ENCODE data around the gene KSR1.

Gene KSR1

DNA sequence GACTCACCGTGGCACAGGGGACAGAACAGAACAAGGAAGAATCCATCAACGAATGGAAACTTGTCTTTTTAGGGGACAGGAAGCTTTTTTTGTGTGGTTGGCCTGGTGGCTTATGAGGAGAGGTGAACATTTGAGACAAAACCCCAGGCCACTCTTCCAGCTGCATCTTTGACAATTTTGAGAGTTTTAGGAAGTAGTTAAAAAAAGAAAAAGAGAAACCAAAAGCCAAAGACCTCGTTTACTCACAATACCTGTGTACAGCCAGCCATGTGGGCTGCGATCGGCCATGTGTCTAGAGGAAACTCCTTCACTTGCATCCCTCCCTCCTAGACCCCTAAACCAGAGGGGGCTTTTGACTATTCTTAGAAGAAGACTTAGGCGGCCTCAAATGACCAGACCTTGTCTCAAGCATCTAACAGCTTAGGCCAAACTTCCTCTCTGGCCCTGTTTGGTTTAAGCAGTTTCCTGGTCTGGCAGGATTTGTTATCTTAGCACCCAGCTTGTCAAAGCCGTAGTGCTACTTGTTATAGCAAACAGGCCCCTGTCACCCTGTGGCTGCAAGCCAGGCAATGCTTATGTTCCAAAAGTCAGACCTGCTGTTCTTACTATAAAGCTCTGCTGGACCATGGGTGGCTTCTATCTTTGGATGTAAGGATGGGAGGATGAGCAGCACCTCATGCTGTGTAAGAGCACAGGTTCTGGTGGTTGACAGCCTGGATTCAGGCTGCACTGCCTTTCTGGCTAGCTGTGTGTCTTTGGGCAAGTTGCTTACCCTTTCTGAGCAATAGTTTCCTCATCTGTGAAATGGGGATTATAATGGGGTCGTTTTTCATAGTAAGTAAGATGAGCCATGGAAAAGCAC, 17.7 kb downstream of the KSR1 start:
- DNase-seq (ENCODE audit: low read depth in 2 of 2), result peak; percentile 79 to 80

DNA sequence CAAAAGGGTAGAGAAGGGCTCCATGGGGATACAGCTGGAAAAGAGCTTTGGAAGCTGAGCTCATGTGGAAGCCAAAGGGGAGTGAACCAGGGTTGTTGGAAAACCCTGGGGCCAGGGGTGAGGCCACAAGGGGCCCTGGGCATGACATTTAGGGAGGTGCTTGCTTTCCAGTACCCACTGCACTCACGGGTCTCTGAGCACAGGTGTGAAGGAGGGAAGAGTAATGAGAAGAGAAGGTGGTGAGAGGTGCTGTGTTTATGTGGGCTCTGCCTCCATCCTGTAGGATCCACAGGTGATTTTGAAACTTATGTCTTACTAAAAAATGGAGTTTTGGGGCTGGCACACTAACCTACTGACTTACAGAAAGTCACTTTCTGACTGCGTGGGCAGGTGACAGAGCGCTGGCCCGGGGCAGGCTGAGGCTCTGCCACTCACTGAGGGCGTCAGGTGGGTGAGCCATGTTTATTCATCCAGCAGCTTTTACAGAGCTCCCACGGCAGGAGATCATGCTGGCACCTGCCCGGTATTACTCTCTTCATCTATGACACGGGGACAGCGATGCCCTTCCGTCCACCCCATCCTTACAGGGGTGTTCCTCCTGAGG, 18.9 kb downstream of the KSR1 start:
- peak in 1 of 2 donors; percentile 66 for DNase-seq (ENCODE audit: low read depth in 2 of 2)

DNA sequence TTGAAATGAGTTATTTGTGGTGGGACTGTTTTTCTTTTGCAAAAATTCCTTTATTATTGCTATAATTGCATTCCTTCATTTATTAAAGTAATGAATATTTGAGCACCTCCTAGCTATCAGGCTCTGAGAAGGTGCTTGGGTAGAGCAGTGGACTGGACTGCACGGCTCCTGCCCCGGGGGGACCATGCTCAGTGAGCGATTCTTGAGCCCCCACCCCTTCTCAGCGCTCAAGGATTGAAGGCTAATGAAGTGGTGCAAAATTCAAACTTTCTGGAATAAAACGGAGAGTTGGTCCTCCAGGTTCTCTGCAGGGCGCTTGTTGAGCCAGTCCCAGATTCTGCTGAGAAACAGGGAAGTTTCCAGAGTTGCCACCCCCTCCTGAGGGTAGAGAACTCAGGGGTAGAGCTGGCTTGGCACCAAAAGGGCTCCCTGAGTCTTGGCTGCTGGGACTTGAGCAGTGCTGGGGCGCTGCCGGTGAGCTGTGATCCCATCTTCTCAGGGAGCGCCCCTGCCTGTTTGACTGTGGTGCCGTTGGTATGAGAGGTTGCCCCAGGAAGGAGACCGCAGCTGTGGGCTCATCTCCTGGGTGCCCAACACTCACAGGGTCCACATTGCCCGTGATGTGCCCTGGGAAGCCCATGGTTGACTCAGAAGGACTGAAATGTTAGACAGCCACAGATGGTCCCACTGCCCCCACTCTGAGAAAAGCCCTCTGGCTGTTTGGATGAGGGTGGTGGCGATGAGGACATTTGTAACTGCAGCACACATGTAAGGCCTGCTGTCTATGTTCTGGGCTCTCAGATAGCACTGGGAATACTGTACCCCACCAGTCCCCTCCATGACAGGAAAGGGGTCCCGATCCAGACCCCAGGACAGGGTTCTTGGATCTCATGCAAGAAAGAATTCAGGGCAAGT, 20.0 kb downstream of the KSR1 start:
- DNase-seq (ENCODE audit: low read depth in 2 of 2), result no peak

DNA sequence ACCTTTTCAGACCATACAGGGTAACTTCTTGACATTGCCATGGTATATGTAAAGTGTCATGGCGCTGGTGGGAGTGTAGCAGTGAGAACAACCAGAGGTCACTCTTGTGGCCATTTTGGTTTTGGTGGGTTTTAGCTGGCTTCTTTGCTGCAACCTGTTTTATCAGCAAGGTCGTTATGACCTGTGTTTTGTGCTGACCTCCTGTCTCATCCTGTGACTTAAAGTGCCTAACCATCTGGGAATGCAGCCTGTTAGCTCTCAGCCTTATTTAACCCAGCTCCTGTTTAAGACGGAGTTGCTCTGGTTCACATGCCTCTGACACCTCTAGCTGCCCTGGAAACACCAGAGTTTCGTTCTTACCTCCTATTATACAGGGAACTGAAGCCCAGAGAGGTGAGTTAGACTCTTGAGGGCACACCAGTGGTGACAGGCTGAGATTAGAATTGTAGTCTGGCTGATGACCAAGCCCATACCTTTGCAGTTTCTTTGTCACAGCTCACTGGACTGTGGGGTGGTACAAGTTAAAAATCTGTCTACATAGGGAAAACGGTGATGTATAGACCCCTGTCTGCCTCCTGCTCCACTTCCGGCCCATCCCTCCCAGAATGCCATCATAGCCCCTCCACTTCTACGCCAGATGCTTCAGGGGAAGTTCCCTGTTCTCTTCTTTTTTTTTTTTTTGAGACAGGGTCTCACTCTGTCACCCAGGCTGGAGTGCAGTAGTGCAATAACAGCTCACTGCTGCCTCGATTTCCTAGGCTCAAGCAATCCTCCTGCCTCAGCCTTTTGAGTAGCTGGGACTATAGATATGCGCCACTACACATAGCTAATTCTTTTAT, 21.0 kb downstream of the KSR1 start:
- DNase-seq (ENCODE audit: low read depth in 2 of 2), result no peak

DNA sequence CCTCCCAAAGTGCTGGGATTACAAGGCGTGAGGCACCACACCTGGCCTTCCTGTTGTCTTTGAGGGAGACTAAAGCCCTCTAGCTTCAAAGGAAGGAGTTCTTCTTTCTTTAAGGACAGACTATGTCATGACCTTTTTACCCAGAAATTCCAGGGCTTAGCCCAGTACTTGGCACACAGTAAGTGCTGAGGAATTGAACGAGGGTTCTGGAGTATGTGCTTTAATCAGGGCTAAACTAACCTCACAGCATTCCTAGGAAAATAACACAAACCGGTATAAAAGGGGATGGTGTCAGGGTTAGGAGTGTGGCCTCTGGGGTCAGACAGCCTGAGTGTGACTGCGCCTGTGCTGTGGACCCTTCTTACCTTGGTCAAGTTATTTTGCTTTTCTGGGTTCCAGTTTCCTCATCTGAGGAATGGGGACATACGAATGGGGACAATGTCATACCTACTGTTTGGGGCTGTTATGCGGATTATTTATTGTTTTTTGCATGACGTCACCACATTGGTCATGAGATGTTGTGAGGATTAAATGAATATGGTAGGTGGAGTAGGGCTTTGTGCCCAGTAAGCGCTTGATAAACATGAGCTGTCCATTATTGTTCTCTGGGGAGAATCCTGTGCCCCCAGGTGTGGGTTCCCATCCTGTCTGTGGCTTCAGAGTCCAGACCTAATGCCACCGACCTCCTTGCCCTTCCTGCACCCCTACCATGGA, 21.9 kb downstream of the KSR1 start:
- no peak for DNase-seq (ENCODE audit: low read depth in 2 of 2)

DNA sequence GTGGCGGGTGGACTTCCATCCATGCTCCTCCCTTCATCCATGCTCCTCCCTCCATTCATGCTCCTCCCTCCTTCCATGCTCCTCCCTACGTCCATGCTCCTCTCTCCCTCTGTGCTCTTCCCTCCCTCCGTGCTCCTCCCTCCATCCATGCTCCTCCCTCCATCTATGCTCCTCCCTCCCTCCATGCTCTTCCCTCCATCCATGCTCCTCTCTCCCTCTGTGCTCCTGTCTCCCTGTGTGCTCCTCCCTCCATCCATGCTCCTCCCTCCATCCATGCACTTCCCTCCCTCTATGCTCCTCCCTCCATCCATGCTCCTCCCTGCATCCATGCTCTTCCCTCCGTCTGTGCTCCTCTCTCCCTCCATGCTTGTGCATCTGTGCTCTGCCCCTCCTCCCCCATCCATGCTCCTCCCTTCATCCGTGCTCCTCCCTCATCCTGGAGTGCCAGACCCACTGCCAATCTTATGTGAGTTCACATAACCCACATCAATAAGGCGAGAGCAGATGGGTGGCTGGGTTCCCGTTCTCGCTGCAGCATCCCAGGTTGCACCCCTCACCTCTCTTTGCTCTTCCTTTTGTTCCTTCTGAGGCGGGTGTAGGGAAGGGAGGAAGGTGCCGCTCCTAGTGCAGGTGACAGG, 22.8 kb downstream of the KSR1 start:
- DNase-seq (ENCODE audit: low read depth in 2 of 2), result no peak

DNA sequence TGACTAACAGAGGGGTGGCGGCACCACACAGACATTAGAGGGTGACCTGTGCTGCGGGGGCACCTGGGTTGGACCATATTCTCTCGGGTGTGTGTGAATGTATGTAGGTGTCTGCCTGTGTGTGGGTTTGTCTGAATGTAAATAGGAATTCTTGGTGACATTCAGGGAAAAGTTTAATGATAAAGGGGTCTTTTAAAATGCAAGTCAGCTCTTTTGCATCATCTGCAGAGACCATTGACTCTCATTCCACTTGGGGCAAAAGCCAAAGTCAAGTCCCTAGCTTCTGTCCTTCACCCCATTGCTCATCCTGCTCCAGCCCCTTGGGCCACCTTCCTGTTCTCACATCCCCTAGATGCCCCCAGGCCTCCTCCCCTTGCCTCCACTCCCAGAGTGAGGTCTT, 23.6 kb downstream of the KSR1 start:
- DNase-seq (ENCODE audit: low read depth in 2 of 2), result no peak

DNA sequence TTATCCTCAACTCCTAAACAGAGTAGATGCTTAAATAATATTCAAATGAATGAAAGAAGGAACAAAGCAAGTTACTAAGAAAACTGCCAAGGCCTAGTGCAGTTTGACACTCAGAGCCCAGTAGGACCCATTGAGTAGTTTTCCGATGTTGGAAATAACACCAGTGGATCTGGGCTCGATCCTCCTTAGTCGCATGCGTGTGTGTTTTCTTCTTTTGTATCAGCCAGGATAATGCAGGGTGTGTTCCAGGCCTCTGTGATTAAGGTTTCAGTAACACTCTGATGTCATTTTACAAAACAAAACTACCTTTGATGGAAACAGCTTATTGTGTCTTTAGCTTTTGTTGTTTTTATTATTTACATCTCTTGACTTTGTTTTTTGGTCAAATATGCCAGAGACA, 24.5 kb downstream of the KSR1 start:
- DNase-seq (ENCODE audit: low read depth in 2 of 2), result no peak

DNA sequence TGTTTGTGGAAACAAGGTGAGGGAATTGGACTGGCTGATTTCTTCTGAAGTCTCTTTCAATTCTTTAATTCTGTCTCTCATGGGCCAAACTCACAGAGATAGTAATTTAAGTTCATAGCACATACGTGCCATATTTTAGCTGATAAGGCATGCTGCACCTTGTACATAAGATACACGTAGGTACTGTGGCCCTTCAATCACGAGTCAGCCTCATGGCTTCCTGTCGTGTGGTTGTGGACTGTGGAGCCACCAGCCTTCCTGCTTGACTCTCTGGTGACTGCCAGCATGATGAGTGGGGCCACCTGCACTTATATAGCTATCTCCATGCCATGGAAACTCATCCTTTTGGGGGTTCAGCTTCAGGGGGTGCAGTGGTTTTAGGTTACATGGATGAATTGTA, 25.1 kb downstream of the KSR1 start:
- no peak for DNase-seq (ENCODE audit: low read depth in 2 of 2)

DNA sequence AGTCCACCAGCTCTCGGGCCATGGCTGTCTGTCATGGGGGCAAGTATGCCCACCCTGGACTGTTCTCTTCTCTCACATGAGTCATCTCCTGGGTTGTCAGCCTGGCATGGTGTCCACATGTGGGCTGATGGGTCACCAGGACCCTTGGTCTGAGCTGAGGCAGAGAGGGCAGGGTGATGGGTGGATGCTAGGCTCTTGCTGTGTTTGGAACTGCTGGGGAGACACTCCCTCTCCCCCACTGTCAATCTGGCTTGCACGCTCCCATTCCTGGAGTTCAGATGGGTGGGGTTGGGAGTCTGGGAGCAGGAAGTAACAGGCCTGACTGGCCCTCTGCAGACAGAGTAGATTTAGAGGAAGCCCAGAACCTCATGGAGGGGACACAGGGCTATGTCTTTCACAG, 28.9 kb downstream of the KSR1 start:
- DNase-seq (ENCODE audit: low read depth in 2 of 2), result no peak

DNA sequence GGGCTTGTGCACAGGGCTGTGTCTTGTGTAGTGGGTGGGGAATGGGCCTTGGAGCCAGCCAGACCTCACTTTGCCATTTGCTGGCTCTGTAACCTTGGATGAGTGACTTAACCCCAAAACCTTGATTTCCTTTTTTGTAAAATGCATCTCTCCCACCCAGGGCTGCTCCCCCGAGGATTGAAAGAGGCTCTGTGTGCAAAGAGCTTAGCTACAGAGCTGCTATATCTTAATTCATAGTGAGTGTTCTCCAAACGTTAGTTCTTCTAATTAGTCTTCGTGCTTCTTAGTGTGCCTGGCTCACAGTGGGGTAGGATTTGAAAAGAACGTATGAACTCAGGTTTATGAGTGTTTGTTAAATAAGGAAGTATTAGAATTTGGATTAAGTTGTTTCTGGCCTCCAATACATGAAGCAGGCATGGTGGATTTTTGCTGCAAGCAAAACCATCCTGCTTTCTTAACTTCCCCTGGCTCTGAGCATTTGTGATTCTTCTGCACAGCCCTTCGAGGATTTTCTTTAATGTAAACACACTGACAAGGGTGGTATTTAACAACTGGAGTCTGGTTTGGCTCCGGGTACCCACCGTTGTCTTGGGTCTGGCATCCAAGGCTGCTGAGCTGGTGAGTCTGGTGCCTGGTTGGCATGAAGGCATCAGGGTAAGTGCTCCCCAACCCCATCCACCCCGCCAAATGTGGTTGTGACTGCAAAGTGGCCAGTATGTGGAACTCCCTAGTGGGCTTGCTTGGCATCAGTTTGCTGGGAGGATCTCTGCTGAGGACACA, 29.7 kb downstream of the KSR1 start:
- no peak for DNase-seq (ENCODE audit: low read depth in 2 of 2)

DNA sequence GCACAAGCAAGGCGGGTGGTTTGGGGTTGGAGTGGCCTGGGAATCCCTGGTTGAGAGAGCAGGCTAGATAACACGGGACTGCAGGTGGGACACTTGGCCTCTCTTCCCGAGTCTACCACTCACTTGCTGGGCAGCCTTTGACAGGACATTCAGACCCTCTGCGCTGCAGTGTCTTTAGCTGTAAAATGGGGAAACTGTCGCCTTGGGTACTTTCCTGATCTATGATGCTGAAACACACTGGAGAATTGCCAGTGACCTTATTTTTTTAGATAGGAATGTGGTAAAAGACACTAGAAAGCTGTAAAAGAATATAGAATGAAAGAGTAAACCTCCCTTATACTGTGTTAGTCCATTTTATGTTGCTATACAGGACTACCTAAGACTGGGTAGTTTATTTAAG, 30.5 kb downstream of the KSR1 start:
- DNase-seq (ENCODE audit: low read depth in 2 of 2), result no peak

DNA sequence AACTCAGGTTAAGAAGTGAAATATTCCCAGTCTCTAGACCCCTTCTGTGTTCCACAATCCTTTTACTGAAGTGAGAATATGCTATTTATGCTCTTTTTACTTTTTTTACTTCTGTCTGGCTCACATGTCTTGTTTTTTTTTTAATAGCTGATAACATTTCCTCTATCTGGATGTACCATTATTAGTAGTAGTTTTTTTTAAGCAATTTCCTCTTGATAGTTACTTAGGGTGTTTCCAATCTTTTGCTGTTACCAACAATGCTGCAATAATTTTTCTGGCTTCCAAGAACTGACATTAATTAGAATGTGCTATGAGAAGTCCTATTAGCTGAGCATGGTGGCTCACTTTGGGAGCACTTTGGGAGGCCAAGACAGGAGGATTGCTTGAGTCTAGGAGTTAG, 32.0 kb downstream of the KSR1 start:
- no peak for DNase-seq (ENCODE audit: low read depth in 2 of 2)

DNA sequence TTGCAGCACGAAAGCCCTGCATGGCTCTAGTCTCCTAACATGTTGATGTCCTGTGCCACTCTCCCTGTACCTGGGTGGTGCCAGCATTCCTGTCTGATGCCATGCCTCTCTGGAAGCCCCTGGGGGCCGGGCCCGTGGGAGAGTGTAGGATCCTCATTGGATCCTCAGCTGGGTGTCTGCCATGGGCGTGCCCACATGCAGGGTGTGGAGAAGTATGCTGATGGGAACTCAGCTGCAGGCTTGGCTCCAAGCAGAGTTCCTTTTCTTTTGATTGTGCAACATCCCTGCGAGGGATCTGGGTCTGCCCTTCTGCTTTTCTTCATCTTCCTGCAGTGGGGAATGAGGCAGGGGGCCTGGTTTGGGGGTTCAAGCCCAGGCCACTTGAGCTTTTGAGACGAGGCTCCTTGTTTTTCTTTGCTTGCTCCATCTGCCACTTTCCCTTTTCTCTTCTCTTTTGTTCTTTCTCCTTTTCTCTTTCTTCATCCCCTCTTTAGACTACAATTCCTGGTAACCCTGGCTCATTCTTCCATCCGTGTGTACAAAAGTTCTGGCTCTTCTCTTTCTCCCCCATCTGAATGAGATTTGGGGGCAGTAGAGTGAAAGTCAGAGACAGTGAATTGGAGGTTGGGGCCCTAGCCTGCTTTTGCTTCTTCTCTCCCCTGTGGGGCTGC, 32.9 kb downstream of the KSR1 start:
- DNase-seq (ENCODE audit: low read depth in 2 of 2), result no peak

DNA sequence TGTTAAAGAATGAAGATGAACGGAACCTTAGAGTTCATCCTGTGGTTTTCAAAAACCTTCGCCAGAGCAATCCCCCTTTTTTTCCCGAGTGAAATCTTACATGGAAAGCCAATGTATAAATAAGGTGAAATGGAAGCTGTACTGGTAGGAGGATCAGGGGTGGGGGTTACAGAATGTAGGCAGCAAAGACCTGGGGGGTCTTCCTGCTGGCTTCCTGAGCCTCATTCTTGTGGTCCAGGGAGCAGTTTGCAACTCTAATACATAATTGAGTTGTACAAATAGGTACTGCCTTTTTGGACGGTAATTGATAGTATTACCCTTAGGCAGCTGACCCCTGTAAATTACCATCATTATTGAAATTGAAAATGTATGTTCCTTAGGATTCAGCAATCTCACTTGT, 34.1 kb downstream of the KSR1 start:
- DNase-seq (ENCODE audit: low read depth in 2 of 2), result no peak

DNA sequence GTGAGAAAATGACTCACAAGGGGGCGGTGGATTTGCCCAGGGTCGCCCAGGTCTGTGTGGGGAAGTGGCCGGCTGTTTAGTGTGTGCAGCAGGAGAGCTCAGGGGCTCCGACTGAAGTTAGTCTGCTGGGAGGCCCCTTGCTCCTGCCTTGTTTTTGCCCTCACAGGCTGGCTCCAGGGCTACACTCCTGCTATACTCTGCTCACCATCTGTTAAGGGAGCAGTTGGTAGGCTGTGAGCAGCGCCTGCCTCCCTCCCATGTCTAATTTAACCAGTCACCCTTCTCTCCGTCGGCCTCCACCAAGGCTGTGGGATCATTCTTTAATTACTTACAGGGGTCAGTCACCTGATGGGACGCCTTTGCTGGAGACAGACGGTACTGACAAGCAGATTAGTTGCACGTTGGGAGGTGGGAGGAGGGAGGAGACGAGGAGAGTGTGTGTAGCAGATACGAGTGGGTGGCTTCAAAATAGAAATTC, 35.5 kb downstream of the KSR1 start:
- no peak for DNase-seq (ENCODE audit: low read depth in 2 of 2)

DNA sequence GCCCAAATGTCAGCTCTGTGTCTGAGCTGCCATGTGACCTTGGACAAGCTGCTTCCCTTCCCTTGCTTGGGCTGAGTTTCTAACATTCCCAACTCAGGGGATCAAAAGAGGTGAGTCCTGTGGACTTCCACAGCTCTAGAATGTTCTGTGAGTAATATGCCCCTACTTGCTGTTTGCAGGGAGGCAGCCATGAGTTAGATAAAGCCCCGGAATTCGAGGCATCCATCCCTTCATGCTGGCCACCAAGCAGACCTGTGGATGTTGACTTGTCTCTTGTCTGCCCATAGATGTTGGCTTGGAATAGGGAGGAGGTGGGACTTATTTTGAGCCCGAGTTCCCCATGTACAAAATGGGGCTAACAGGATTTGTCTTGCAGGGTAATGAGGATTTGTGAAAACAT, 36.2 kb downstream of the KSR1 start:
- DNase-seq (ENCODE audit: low read depth in 2 of 2), result no peak

DNA sequence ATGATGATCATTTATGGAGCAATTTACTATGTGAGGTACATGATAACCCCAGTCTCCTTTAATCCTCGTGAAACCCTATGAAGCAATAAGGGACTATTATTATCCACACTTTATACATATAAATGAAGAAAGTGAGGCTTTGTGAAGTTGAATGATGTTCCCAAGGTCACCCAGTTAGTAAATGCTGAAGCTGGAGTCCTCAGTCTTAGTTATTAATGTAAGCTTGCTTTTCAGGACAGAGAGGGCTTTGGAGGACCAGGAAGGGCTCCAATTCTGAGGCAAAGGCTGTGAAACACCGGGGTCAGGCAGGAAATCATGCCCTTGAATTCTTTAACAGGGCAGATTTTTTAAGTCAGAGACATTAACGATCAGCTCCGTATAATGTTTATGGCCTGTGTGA, 36.8 kb downstream of the KSR1 start:
- DNase-seq (ENCODE audit: low read depth in 2 of 2), result no peak

All from stimulated activated CD8-positive, alpha-beta memory T cell treated with anti-CD3 and anti-CD28 coated beads, Interleukin-15, amount 100 ng/mL, for 48 hours (primary cell).